Activated CD4-positive, alpha-beta T cell treated with anti-CD3 and anti-CD28 coated beads, Interleukin-2, amount 50 U/mL, for 4 hours (primary cell): ENCODE measurements around the gene ZCCHC9.
"Not testable (repeated sequence)": the region's sequence is repeated elsewhere in the genome, so short reads cannot be mapped to it uniquely, and the experiment has no call there.

ENCODE experiments used
- DNase-seq, 2 experiments: peaks; one replicate each; pipeline ENCODE4 v3.0.0-alpha.2; 2020

The ZCCHC9 gene, protein sequence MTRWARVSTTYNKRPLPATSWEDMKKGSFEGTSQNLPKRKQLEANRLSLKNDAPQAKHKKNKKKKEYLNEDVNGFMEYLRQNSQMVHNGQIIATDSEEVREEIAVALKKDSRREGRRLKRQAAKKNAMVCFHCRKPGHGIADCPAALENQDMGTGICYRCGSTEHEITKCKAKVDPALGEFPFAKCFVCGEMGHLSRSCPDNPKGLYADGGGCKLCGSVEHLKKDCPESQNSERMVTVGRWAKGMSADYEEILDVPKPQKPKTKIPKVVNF

DNA sequence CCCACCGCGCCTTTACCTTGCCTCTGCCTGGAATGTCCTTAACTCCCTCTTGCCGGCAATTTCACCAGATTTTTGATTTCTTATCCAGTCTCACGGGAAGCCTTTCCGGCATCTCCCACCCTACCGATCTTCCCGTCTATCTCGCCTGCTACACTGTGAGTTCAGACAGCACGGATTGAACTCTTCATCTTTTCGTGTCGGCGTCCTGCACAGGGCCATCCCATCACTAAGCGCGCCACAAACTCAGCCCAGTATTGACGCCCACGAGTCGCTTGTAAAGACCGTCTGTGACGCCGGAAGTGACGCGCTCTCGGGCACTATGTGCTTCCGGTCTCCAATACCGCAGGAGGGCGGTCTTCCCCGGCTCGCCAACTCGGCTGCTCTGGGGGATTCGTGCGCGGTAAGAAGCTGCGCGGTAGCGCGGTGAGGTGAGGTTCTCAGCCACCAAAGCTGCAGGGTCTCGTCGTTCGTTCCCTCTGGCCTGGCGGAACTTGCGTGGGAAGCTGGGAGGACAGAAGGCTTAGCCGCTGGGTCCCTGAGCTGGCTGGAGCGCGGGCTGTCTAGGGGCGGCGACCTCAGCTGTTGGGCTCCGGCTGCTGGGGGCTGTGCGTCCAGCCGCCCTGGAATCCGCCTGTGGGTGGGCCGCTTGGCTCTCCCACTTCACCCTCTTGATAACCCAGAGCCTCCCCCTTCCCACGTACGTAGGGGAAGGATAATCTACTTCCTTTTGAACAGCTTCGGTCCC is at the start of gene ZCCHC9:
ZCCHC9 (plus strand) TSS at position 317 of the 745 bp plus-strand sequence. CDS start 3,171 bp downstream, outside the sequence.
- DNase-seq: peak; percentile 86 to 89

DNA sequence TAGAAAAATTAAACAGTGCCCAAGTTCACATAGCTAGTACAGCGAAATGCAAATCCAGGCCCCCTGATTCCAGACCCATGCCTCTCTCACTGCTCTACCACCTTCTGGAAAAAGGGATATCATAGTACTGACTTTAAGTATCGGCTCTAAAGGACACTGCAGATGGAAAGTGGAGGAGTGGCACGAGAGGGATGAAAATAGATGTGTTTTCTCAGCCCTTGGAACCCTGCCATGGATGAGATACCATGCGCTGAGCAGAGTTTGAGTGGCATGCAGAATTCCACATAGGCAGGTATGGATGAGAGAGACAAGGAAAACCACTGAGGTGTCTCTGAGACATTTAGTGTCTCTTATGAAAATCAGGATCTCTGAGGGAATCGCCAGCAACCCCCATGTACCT is 49.5 kb upstream of the ZCCHC9 start:
- DNase-seq: no peak

DNA sequence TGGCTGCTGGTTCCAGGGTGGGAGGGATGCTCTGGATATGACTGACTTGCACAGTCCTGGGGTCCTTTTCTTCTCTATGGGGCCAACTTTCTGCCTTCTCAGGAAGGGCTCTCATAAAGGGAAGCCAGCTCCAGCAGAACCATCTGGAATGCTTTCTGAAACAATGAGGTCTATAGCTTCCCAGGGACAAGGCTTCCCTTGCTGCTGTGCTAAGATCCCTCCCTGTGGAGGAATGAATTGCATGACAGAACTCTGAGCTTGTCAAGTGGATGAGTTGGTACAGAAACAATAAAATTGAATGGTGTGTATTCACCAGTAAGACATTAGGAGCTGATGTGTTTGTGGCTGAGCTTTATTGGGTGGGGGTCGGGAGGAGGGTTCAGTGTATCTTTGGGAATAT is 48.5 kb upstream of the ZCCHC9 start:
- DNase-seq: no peak

DNA sequence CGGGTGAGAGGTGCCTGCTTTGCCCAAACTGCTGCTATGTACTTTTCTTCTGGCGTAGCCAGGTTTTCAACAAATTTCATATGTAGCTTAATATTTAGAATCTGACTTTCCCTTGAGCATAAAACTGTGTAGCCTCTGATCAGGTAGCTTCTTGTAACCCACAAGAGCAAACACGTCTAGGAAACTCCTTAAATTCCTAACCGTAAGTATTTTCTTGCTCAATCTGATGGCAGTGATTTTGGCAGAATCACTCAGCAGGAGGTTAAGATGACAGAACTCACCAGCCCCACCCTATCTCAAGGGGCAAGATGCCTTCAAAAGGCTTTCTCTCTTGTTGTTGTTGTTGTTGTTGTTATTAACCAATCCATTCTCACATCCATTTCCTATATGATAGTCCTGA is 47.5 kb upstream of the ZCCHC9 start:
- no peak for DNase-seq

DNA sequence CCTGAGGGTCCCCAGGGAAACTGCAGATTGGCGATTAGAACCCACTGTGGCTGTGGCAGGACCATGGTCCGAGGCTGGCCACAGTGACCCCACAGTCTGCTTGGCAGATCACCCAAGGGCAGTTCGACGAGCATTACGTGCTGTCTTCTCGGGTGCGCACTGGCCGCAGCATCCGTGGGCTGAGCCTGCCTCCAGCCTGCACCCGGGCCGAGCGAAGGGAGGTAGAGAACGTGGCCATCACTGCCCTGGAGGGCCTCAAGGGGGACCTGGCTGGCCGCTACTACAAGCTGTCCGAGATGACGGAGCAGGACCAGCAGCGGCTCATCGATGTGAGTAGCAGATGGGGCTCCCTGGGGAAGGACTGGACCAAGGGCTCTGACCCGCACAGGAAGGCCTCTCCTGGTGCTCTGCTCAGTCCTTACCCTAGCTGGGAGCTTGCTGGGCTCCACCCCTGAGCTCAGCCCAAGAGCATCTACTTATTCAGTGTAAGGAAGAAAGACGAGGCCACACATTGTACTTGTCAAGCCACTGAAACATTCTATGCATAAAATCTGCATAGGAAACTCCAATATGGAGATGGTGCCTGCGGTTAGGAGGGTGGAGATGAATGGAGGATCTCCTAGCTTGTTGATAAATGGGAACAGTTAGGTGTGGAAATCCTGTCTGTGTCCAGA is 46.4 kb upstream of the ZCCHC9 start:
- DNase-seq: no peak

DNA sequence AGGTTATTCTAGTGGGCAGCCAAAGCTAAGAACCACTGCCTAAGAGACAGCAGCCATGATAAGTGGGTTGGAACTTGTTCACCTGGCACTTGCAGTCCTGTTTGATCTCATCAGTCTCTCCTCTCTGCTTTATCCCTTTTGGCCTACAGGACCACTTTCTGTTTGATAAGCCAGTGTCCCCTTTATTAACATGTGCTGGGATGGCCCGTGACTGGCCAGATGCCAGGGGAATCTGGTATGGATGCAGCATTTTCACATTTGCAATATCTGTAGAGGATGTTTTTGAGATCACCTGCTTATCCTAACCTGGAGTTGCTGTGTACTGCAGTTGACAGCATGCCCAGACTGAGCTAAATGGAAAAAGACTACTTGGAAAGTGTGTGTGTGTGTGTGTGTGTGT is 44.6 kb upstream of the ZCCHC9 start:
- no peak for DNase-seq

DNA sequence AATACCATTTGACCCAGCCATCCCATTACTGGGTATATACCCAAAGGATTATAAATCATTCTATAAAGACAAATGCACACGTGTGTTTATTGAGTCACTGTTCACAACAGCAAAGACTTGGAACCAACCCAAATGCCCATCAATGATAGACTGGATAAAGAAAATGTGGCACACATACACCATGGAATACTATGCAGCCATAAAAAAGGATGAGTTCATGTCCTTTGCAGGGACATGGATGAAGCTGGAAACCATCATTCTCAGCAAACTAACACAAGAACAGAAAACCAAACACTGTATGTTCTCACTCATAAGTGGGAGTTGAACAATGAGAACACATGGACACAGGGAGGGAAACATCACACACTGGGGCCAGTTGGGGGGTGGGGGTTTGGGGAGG is 38.6 kb upstream of the ZCCHC9 start:
- DNase-seq: not testable (repeated sequence)

DNA sequence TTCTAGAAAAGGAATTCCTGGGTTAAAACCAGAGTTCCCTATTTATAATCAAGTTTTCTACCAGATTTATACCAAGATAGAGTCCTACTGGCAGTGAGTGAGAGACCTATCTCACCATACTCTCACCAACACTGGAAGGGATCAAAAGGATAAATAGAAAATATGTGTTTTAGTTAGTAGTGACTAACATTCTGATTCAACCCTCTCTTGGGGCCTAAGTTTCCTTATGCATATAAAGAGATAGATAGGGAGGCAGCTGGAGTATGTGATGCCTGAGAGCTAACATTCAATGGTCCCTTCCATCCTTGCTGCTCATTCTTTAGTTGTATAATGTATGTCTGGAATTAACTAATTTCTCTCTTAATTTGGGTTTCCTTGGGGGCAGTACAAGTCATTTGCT is 36.3 kb upstream of the ZCCHC9 start:
- no peak for DNase-seq

DNA sequence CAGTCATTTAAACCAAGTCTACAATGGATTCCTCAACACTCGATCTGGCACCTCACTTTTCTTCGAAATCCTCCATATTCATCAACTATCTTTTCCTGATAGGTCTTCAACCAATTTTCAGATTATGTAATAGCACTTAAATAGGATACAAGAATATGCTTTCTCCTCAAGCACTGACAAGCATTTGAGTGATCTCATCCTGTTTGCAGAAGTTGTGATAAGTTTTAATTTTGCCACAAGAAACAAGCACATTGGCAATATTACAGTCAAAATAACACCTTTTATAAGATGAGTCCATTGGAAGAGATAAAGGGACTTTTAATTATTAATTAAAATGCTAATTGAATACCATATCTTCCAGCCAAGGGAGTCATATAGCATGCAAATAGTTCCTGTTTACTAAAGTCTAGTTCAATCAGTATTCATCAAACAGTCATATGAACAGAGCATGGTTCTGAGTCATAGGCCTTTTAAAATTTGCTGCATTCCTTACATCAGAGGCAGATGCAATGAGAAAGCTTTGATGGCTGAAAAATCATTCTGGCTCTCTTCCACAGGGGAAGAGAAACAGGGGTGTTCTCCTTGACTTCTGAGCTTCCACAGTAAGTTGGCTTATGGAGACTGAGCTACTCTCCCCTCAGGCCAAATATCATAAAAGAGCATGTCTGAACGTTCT is 32.7 kb upstream of the ZCCHC9 start:
- DNase-seq: no peak

DNA sequence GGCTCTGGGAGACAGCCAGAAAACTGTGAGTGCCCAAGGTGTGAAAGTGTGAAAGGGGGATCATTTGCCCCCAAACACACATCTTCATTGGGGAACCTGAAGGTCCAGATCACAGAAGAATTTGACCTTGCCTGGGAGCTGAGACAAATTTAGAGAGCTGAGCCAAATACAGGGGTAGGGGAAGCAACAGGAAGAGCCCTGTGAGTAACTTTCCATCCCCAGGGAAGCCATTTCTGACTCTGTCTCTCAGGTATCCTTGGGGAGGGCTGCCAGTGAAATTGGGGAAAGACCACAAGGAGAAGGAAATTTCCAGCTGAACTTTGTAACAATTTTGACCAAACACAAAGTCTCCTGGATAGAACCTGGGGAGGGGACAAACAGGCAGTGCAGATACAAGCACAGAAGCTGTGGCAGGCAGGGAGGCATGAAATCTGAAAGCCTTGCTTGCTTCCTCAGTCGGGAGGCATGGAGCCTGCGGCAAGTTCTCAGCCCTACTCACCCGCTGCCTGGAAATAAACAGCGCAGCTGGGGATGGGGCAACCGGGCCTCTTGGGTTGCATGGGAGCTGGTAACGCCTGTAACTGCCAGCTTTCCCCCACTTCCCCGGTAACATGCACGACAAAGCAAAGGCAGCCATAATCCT is 31.5 kb upstream of the ZCCHC9 start:
- DNase-seq: no peak

DNA sequence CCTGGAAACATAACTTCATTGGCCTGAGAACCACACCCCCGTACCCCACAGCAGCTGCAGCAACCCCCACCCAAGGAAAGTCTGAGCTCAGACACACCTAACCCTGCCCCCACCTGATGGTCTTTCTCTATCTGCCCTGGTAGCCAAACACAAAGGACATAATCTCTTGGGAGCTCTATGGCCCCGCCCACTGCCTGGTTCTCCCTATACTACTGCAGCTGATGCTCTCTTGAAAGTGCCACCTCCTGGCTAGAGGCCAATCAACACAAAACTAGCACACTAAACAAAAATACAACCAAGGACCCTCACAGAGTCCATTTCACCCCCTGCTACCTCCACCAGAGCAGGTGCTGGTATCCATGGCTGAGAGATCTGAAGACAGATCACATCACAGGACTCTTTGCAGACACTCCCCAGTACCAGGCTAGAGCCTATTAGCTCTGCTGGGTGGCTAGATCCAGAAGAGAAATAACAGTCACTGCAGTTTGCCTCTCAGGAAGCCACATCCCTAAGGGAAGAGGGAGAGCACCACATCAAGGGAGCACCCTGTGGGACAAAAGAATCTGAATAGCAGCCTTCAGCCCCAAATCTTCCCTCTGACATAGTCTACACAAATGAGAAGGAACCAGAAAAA is 30.9 kb upstream of the ZCCHC9 start:
- not testable (repeated sequence) for DNase-seq

DNA sequence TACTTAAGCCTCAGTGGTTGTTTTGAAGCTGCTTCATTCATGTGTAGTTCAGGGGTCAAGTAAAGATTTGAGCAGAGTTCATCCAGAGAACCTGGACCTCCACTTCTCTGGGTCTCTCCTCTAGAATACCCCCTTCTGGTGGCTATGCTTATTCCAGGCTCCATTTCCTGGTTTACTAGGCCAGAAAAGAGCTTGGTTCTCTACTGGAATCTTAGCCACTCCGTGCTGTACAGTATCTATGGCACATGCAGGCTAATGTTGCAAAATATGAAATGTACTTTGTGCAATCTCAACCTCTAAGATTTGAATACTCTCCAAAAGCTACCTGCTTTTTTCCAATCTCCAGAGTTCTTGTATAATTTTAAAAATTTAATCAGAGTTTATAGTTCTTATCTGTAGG is 17.4 kb upstream of the ZCCHC9 start:
- DNase-seq: no peak

DNA sequence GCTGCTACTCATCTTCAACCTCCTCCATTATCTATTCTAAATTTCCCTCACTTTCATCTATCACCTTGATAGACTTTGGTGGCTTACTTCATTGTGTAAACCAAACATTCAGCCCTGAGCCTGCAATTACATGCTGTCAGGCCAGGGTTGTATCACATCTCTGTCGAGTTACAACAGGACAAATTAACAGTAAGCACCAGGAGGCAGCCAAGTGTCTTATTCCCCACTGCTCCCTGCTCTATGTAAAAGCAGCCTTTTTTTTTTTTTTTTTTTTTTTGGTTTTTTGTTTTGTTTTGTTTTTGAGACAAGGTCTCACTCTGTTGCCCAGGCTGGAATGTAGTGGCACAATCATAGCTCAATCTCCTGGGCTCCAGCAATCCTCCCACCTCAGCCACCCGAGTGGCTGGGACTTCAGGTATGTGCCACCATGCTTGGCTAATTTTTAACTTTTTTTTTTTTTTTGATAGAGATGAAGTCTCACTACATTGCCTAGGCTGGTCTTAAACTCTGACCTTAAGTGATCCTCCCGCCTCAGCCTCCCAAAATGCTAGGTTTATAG is 15.2 kb upstream of the ZCCHC9 start:
- DNase-seq: no peak

DNA sequence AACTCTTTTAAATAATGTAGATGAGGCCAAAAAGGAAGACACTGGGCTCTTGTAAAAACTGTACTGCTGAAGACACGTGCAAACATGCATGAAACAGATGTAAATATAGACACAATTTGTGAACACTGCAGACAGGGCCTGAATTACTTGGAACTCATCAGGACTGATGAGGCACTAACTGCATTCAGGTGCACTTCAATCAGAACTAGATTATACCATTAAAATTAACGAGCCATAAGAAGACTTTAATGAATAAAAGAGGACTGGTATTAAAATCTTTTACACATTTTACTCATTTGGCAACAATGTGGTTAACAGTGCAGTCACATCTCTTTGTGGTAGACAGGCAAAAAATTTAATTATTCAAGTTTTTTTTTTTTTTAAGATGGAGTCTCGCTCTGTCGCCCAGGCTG is 13.4 kb upstream of the ZCCHC9 start:
- DNase-seq: no peak

DNA sequence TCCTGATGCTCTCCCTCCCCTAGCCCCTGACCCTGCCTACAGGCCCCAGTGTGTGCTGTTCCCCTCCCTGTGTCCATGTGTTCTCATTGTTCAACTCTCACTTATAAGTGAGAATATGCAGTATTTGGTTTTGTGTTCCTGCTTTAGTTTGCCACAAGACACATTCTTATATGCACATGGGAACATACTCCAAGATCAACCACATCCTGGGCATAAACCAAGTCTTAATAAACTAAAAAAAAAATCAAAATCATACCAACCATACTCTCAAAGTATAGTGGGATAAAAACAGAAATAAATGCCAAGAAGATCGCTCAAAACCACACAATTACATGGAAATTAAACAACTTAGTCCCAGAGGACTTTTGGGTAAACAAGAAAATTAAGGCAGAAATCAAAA is 11.2 kb upstream of the ZCCHC9 start:
- no peak for DNase-seq

DNA sequence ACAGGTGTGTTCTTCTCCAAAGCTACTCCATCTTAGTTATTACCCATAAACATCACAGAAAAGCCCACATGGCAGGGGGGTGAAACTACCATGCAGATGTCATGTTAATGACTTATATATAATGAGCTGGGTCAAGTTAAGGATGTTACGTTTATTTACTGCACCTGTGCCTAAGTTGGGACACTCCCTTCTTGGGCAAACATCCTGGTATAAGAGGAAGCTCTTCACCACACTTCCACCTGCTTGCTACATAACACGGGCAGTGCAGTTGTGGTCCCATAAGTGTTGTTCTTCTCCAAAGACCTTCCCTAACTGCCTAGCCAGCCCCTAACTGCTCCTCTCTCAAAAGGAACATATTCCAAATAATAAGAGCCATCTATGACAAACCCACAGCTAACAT is 9.3 kb upstream of the ZCCHC9 start:
- no peak for DNase-seq

DNA sequence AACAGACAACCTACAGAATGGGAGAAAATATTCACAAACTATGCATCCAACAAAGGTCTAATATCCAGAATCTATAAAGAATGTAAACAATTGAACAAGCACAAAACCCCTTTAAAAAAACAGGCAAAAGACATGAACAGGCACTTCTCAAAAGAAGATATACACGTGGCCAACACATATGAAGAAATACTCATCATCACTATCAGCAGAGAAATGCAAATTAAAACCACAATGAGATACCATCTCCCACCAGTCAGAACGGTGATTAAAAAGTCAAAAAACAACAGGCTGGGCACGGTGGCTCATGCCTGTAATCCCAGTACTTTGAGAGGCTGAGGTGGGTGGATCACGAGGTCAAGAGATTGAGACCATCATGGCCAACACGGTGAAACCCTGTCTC is 7.4 kb upstream of the ZCCHC9 start:
- DNase-seq: not testable (repeated sequence)

DNA sequence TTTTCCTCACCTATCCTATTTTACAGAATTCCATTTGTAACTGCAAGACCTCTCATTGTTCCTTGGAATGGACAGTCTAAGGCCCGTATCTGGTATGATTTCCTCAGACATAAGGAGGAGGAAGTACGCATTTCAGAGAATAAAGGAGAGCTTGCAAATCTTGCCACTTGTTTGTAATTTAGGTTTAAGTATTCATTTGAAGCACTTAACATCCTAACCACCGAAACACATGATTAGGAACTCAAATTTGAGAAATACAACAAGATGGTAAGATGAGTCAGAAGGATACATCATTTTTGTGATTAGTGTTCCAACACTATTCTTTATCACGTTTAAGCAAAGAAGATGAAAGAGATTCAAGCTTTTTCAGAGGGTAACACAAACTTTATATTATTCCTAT is 3.9 kb upstream of the ZCCHC9 start:
- no peak for DNase-seq

DNA sequence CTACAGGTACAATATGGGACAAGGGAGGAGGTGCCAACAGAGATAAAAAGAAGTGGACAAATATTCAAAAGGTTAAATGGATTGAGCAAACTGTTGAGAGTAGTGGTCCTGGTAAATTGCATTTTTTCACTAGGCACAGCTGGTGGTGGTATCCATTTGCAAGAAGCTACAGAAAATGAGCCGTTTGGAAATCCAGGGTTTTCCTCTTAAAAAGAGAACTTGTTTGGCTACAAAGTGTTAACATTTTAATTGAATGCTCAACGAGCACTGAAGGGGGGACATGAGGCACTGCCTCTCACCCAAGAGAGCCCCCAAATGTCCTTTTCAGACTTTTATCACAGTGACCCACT is 491 bp upstream of the ZCCHC9 start:
- no peak for DNase-seq

DNA sequence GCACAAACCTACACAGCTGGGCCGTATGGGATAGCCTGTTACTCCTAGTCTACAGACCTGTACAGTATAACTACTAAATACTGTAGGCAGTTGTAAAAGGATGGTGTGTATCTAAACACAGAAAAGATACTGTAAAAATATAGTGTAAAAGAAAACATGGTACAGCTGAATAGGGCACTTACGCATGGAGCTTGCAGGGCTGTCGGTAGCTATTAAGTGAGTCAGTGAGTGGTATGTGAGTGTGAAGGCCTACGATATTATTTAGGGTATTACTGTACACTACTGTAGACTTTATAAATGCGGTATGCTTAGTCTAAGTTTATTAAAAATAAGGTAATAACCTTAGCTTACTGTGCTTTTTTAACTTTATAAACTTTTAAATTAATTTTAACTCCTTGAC is 1.2 kb downstream of the ZCCHC9 start:
- no peak for DNase-seq

DNA sequence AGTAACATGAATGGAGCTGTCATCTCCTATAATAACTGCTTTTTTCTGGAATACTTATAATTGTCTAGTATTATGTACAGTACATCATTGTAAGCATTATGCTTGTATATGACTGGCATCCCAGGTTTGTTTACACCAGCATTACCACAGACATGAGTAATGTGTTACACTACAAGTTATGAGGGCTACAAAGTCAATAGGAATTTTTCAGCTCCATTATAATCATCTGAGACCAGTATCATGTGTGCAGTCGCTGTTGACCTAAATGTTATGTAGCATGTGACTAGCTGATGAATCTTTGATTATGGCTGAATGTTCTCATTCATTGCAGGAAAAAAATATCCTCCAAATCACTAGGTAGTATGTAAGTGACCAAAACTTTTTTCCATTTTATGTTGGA is 2.2 kb downstream of the ZCCHC9 start:
- no peak for DNase-seq

DNA sequence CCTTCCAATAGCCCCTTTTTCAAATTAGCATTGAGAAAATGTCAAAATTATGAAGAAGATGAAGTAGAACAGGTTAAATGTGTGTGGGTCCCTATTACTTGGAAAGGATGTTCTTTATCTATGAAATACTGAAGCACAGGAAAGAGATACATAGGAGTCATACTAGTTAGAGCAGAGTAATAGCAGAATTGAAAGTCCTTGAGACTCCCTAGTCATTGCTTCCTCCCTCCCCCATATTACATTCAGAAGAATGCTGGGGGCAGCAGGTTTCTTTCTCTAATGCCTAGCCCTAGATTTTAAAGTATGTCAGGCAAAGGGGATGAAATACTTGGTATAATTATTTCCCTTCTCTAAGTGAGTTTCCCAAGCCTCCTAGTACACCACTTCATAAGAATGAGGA is 4.4 kb downstream of the ZCCHC9 start:
- DNase-seq: no peak
